Measurements from ENCODE around the gene SIM2.

- TF ChIP-seq CTCF (IDR thresholded peaks at IDR 0.05): no peak
- TF ChIP-seq EZH2 (IDR thresholded peaks at IDR 0.05; ENCODE audit: borderline replicate concordance, insufficient read depth, low read depth, low read length, poor library complexity, severe bottlenecking): no peak
Observed at GRCh38 chr21:36654324-36654723, 44.6 kb upstream of the SIM2 start.

Data from B cell (primary cell).